Liver (tissue), 9 donors: Measurements from ENCODE around the gene COL8A1. TPM values are rescaled to one million over a fixed set of nuclear protein-coding genes. Genes with fewer than 3 reads are reported as not detected.
A peak's percentile ranks its signal among the peaks of the same experiment; 100 is the strongest.
"Not testable (repeated sequence)": the region's sequence is repeated elsewhere in the genome, so short reads cannot be mapped to it uniquely, and the experiment has no call there.

Source experiments
- DNase-seq: peaks from one replicate; pipeline ENCODE4 v3.0.0-alpha.2; 2017; ENCODE audit warnings: low spot score
- H3K27ac ChIP-seq, 2 donors: one replicate each; pipeline ENCODE4 v1.7.0; 2013; ENCODE audit warnings: inconsistent platforms in 2 of 2, low read length in 2 of 2, control low read depth in 1 of 2, low read depth in 1 of 2, mild to moderate bottlenecking in 1 of 2
- H3K27me3 ChIP-seq, 4 donors: one replicate each; pipeline versions ENCODE4 v1.6.1 to v1.7.0; 2013; ENCODE audit warnings: low read length in 3 of 4, inconsistent platforms in 1 of 4, mild to moderate bottlenecking in 1 of 4, moderate library complexity in 1 of 4; ENCODE audit not compliant: control insufficient read depth in 4 of 4, insufficient read depth in 4 of 4
- H3K36me3 ChIP-seq, 4 donors: one replicate each; pipeline versions ENCODE4 v1.6.1 to v1.7.0; 2013; ENCODE audit warnings: low read length in 3 of 4, mild to moderate bottlenecking in 3 of 4, low read depth in 1 of 4, moderate library complexity in 1 of 4; ENCODE audit not compliant: control insufficient read depth in 4 of 4, insufficient read depth in 3 of 4
- H3K4me1 ChIP-seq, 4 donors: one replicate each; pipeline versions ENCODE4 v1.6.1 to v1.7.0; 2013; ENCODE audit warnings: low read length in 3 of 4, mild to moderate bottlenecking in 3 of 4, moderate library complexity in 1 of 4; ENCODE audit not compliant: control insufficient read depth in 4 of 4, insufficient read depth in 4 of 4
- H3K4me3 ChIP-seq, 3 donors: one replicate each; pipeline versions ENCODE4 v1.6.1 to v1.7.0; 2013; ENCODE audit warnings: low read length in 3 of 3, control low read depth in 1 of 3, low read depth in 1 of 3, mild to moderate bottlenecking in 1 of 3
- H3K9ac ChIP-seq, 2 donors: one replicate each; pipeline ENCODE4 v1.7.0; 2013; ENCODE audit warnings: low read length in 2 of 2, mild to moderate bottlenecking in 2 of 2, moderate library complexity in 2 of 2, control low read depth in 1 of 2, low read depth in 1 of 2
- H3K9me3 ChIP-seq, 4 donors: one replicate each; pipeline versions ENCODE4 v1.6.1 to v1.7.0; 2013; ENCODE audit warnings: low read length in 3 of 4; ENCODE audit not compliant: control insufficient read depth in 4 of 4
- CTCF ChIP-seq: fragments of 150-350 bp; IDR thresholded peaks from 2 replicates; pipeline ENCODE4 v1.5.1; 2017; ENCODE audit warnings: improper control_type of control experiment, low read depth, low read length; ENCODE audit not compliant: missing input control
- EGR1 ChIP-seq, 2 donors: IDR thresholded peaks; 2 replicates each; pipeline ENCODE4 v1.6.1; 2016 to 2018; ENCODE audit warnings: antibody characterized with exemption in 2 of 2, low read depth in 2 of 2
- FOXA1 ChIP-seq: IDR thresholded peaks from 2 replicates; pipeline ENCODE4 v1.6.1; 2016; ENCODE audit warnings: antibody characterized with exemption
- FOXA2 ChIP-seq: IDR thresholded peaks from 2 replicates; pipeline ENCODE4 v1.6.1; 2016; ENCODE audit warnings: antibody characterized with exemption
- GABPA ChIP-seq, 2 donors: IDR thresholded peaks in 1 of 2; conservative IDR thresholded peaks in 1 of 2; 2 replicates each; pipeline ENCODE4 v1.6.1; 2016; ENCODE audit warnings: antibody characterized with exemption in 2 of 2, mild to moderate bottlenecking in 1 of 2, moderate library complexity in 1 of 2
- HNF4A ChIP-seq, 2 donors: conservative IDR thresholded peaks; 2 replicates each; pipeline ENCODE4 v1.6.1; 2016; ENCODE audit warnings: antibody characterized with exemption in 2 of 2, mild to moderate bottlenecking in 2 of 2
- HNF4G ChIP-seq: IDR thresholded peaks from 2 replicates; pipeline ENCODE4 v1.6.1; 2016; ENCODE audit warnings: antibody characterized with exemption
- JUND ChIP-seq, 2 donors: IDR thresholded peaks; 2 replicates each; pipeline ENCODE4 v1.6.1; 2016; ENCODE audit warnings: antibody characterized with exemption in 2 of 2
- MAX ChIP-seq: IDR thresholded peaks from 2 replicates; pipeline ENCODE4 v1.6.1; 2016; ENCODE audit warnings: antibody characterized with exemption
- NR2F2 ChIP-seq: IDR thresholded peaks from 2 replicates; pipeline ENCODE4 v1.6.1; 2016; ENCODE audit warnings: antibody characterized with exemption
- RAD21 ChIP-seq, 2 donors: IDR thresholded peaks; 2 replicates each; pipeline ENCODE4 v1.6.1; 2016; ENCODE audit warnings: antibody characterized with exemption in 2 of 2, mild to moderate bottlenecking in 2 of 2
- RXRA ChIP-seq, 2 donors: IDR thresholded peaks; 2 replicates each; pipeline ENCODE4 v1.6.1; 2017 to 2018; ENCODE audit warnings: antibody characterized with exemption in 2 of 2, mild to moderate bottlenecking in 1 of 2
- SP1 ChIP-seq: IDR thresholded peaks from 2 replicates; pipeline ENCODE4 v1.6.1; 2018; ENCODE audit warnings: antibody characterized with exemption, mild to moderate bottlenecking
- TAF1 ChIP-seq: conservative IDR thresholded peaks from 2 replicates; pipeline ENCODE4 v1.6.1; 2016; ENCODE audit warnings: antibody characterized with exemption, mild to moderate bottlenecking
- YY1 ChIP-seq: IDR thresholded peaks from 2 replicates; pipeline ENCODE4 v1.6.1; 2016; ENCODE audit warnings: antibody characterized with exemption, mild to moderate bottlenecking
- ZBTB33 ChIP-seq: IDR thresholded peaks from 2 replicates; pipeline ENCODE4 v1.6.1; 2016; ENCODE audit warnings: antibody characterized with exemption
- WGBS: extraction: QIAGEN DNeasy Blood & Tissue Kit; methylation state at CpG from one replicate; pipeline ENCODE4 v1.1.7; 2013; 5-methylcytosine and 5-hydroxymethylcytosine counted together
- polyA plus RNA-seq, 2 donors: library from polyadenylated mRNA; stranded (reverse) in 1 of 2; unstranded in 1 of 2; fragments of 200-250 nt in 1 of 2; fragments of >200 nt in 1 of 2; fragmentation: Nextera tagmentation in 1 of 2; extraction: Ambion mirVana in 1 of 2; gene quantifications; one replicate each; pipeline versions ENCODE4 v1.2.1 to v1.2.3, GENCODE V29; 2013 to 2015
- total RNA-seq, 2 donors: library from RNA; depleted of rRNA; stranded (reverse); fragments of >200 nt; gene quantifications; one replicate each; pipeline ENCODE4 v1.2.3, GENCODE V29; 2014
- TF ChIP-seq, protein P1 (sequence below): IDR thresholded peaks from 2 replicates; pipeline ENCODE4 v1.6.1; 2016; ENCODE audit warnings: antibody characterized with exemption
- TF ChIP-seq, protein P2 (sequence below): IDR thresholded peaks from 2 replicates; pipeline ENCODE4 v1.6.1; 2016; ENCODE audit warnings: antibody characterized with exemption, mild to moderate bottlenecking
- donor health status: healthy.
- donor health status: healthy.
- donor health status: healthy.
- donor health status: healthy.
- donor health status: healthy.

Gene COL8A1
- 1 to 10 TPM in 1 of 2 donors, under 1 TPM in 1; 0.14 to 2.2 TPM for total RNA-seq
- 1 to 10 TPM in 1 of 2 donors, under 1 TPM in 1; 0.88 to 1.1 TPM for polyA plus RNA-seq

DNA sequence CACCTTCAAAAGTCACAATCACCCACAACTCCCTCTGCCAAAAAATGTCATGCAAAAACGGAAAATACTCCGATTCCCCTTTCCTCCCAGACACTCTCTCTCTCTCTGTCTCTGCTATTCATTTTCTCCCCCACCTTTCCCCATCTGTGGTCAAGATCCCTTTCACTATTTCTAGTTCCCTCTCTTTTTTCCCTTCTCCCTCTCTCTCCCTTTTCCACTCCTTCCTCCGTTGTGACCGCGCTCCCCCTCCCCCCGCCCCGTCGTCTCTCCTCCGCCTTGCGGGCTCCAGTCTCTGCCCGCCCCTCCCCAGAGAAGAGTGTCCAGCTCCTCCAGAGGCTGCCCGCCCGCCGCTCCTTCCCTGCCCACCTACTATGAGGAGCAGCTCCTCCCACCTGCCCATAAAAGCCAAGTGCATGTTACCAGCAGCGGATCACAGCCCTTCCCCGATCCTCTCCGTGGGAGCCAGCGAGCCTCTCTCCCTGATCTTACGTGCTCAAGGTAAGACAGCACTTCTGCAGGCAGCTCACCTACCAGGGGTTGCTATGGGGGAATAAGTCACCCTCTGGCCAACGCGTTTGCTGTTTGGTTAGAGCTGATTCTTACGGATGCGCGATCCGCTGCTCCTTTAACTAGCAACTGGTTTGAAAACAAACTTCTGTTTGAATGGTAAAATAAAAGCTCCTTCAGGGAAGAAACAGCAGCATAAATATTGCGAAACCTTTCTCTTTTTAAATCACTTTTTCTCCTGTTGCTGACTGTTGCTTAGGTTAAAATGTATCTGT lies at the start of gene COL8A1:
COL8A1 (plus strand) TSS at position 428 of the 782 bp plus-strand sequence. CDS start 152,089 bp downstream, outside the sequence.
- Histone ChIP-seq H3K4me1 (peaks cover 0 to 12% (median 9%) of the 10 kb centered on the region in 4 donors), H3K36me3 (no peaks in the 10 kb centered on the region), H3K27ac (no peak within 1 kb of the TSS), H3K4me3 (peak within 1 kb of the TSS; percentile 7 to 43 (median 31)), H3K27me3 (peaks cover 0 to 14% (median 7%) of the 10 kb centered on the region in 4 donors), H3K9ac (no peak within 1 kb of the TSS), H3K9me3 (no peaks in the 10 kb centered on the region)
- no peak for DNase-seq
- TF ChIP-seq EGR1 (IDR thresholded peaks at IDR 0.05; ENCODE audit: low read depth in 2 of 2) = no peak
- no peak for TF ChIP-seq NR2F2
- no peak for TF ChIP-seq SP1
- TF ChIP-seq TAF1 = no peak
- no peak for TF ChIP-seq CTCF
- no peak for TF ChIP-seq GABPA (IDR thresholded peaks at IDR 0.05 in 1 of 2, conservative IDR thresholded peaks at IDR 0.05 in 1 of 2)
- no peak for TF ChIP-seq RAD21 (IDR thresholded peaks at IDR 0.05)
- TF ChIP-seq ZBTB33 = no peak
- no peak for TF ChIP-seq HNF4G
- TF ChIP-seq RXRA (IDR thresholded peaks at IDR 0.05) = no peak
- TF ChIP-seq, protein P1, sequence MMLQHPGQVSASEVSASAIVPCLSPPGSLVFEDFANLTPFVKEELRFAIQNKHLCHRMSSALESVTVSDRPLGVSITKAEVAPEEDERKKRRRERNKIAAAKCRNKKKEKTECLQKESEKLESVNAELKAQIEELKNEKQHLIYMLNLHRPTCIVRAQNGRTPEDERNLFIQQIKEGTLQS = no peak
- TF ChIP-seq, protein P2, sequence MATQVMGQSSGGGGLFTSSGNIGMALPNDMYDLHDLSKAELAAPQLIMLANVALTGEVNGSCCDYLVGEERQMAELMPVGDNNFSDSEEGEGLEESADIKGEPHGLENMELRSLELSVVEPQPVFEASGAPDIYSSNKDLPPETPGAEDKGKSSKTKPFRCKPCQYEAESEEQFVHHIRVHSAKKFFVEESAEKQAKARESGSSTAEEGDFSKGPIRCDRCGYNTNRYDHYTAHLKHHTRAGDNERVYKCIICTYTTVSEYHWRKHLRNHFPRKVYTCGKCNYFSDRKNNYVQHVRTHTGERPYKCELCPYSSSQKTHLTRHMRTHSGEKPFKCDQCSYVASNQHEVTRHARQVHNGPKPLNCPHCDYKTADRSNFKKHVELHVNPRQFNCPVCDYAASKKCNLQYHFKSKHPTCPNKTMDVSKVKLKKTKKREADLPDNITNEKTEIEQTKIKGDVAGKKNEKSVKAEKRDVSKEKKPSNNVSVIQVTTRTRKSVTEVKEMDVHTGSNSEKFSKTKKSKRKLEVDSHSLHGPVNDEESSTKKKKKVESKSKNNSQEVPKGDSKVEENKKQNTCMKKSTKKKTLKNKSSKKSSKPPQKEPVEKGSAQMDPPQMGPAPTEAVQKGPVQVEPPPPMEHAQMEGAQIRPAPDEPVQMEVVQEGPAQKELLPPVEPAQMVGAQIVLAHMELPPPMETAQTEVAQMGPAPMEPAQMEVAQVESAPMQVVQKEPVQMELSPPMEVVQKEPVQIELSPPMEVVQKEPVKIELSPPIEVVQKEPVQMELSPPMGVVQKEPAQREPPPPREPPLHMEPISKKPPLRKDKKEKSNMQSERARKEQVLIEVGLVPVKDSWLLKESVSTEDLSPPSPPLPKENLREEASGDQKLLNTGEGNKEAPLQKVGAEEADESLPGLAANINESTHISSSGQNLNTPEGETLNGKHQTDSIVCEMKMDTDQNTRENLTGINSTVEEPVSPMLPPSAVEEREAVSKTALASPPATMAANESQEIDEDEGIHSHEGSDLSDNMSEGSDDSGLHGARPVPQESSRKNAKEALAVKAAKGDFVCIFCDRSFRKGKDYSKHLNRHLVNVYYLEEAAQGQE = no peak
- TF ChIP-seq FOXA2 = no peak
- no peak for TF ChIP-seq FOXA1
- no peak for TF ChIP-seq YY1
- TF ChIP-seq HNF4A (conservative IDR thresholded peaks at IDR 0.05) = no peak
- no peak for TF ChIP-seq JUND (IDR thresholded peaks at IDR 0.05)
- no peak for TF ChIP-seq MAX
- 5% methylated on average over 26 of the region's 26 CpGs for WGBS

GRCh38 chr3:99589168-99589567 lies 49.2 kb upstream of the COL8A1 start:
- H3K36me3 ChIP-seq, H3K4me1 ChIP-seq, H3K27ac ChIP-seq, H3K9me3 ChIP-seq, H3K4me3 ChIP-seq, DNase-seq, H3K9ac ChIP-seq, H3K27me3 ChIP-seq: not testable (repeated sequence)
- WGBS = 25% methylated on average over 4 of the region's 4 CpGs
